Loucy (cell line): ENCODE results near the gene FAM193B.
A peak's percentile ranks its signal among the peaks of the same experiment; 100 is the strongest.

Experiments
- H2AFZ ChIP-seq: fragments of 200-600 bp; sonication (generic); 2 replicates; pipeline ENCODE4 v1.6.0; 2016; ENCODE audit warnings: antibody characterized with exemption, mild to moderate bottlenecking, low read length, moderate library complexity
- H3F3A ChIP-seq: fragments of 200-600 bp; 2 replicates; pipeline ENCODE4 v1.6.0; 2016; ENCODE audit warnings: antibody characterized with exemption, low read depth, mild to moderate bottlenecking
- H3K27me3 ChIP-seq: fragments of 200-600 bp; sonication (generic); 2 replicates; pipeline ENCODE4 v1.6.1; 2014; ENCODE audit warnings: low read length, mild to moderate bottlenecking; ENCODE audit not compliant: insufficient read depth, poor library complexity, severe bottlenecking
- H3K36me3 ChIP-seq: fragments of 200-600 bp; sonication (generic); 2 replicates; pipeline ENCODE4 v1.6.1; 2016; ENCODE audit warnings: low read length; ENCODE audit not compliant: insufficient read depth
- H3K4me1 ChIP-seq: fragments of 200-600 bp; sonication (generic); 2 replicates; pipeline ENCODE4 v1.5.1; 2014; ENCODE audit warnings: low read length, mild to moderate bottlenecking; ENCODE audit not compliant: insufficient read depth, poor library complexity, severe bottlenecking
- H3K4me2 ChIP-seq: fragments of 200-600 bp; sonication (generic); 2 replicates; pipeline ENCODE4 v1.6.0; 2014; ENCODE audit warnings: antibody characterized with exemption, low read length, low read depth, mild to moderate bottlenecking; ENCODE audit not compliant: poor library complexity, severe bottlenecking
- H3K4me3 ChIP-seq: fragments of 200-600 bp; sonication (generic); 2 replicates; pipeline ENCODE4 v1.5.1; 2014; ENCODE audit warnings: low read length, mild to moderate bottlenecking, mixed read lengths; ENCODE audit not compliant: poor library complexity, severe bottlenecking
- H3K79me2 ChIP-seq: fragments of 200-600 bp; sonication (generic); 2 replicates; pipeline ENCODE4 v1.6.1; 2014; ENCODE audit warnings: low read length; ENCODE audit not compliant: insufficient read depth
- H3K9ac ChIP-seq: fragments of 200-600 bp; sonication (generic); 2 replicates; pipeline ENCODE4 v1.6.0; 2014; ENCODE audit warnings: mild to moderate bottlenecking, low read depth, low read length, moderate library complexity; ENCODE audit not compliant: poor library complexity, severe bottlenecking
- H3K9me2 ChIP-seq: fragments of 200-600 bp; sonication (generic); replicated peaks from 2 replicates; pipeline ENCODE4 v1.6.1; 2016; ENCODE audit warnings: low read depth, low read length, mixed read lengths
- H3K9me3 ChIP-seq: fragments of 200-600 bp; sonication (generic); 2 replicates; pipeline ENCODE4 v1.6.1; 2014; ENCODE audit warnings: mild to moderate bottlenecking, antibody characterized with exemption, low read length, low read depth; ENCODE audit not compliant: insufficient read depth
- H4K20me1 ChIP-seq: fragments of 200-600 bp; sonication (generic); 2 replicates; pipeline ENCODE4 v1.6.0; 2014; ENCODE audit warnings: antibody characterized with exemption, low read length, mild to moderate bottlenecking; ENCODE audit not compliant: insufficient read depth, poor library complexity, severe bottlenecking
- CTCF ChIP-seq: fragments of 200-600 bp; sonication (generic); conservative IDR thresholded peaks from 2 replicates; pipeline ENCODE4 v1.5.1; 2014; ENCODE audit warnings: mild to moderate bottlenecking, antibody characterized with exemption, low read length
- EZH2phosphoT487 ChIP-seq: fragments of 200-600 bp; IDR thresholded peaks from 2 replicates; pipeline ENCODE4 v1.6.1; 2018; ENCODE audit warnings: antibody characterized with exemption, mild to moderate bottlenecking, moderate library complexity, borderline replicate concordance

Gene FAM193B

GRCh38 chr5:177553671-177554429 is 513 bp downstream of the FAM193B start:
- Histone ChIP-seq H3K36me3 (no peaks in the 10 kb centered on the region), H4K20me1 (peaks cover 15% of the 10 kb centered on the region), H2AFZ (0 out of 2 replicates have a peak overlapping the region, but pooled peaks have one; percentile 12), H3K27me3 (no peaks in the 10 kb centered on the region), H3K9me3 (no peaks in the 10 kb centered on the region), H3K4me3 (peak overlapping the region; percentile 79), H3K4me1 (peaks cover 25% of the 10 kb centered on the region), H3K9me2 (no peaks in the 10 kb centered on the region), H3K79me2 (peaks cover 39% of the 10 kb centered on the region), H3K9ac (peak overlapping the region; percentile 77), H3F3A (no peaks in the 10 kb centered on the region), H3K4me2 (peak overlapping the region; percentile 86)
- TF ChIP-seq CTCF = no peak
- TF ChIP-seq EZH2phosphoT487 = no peak

GRCh38 chr5:177552839-177553455 is 1.4 kb downstream of the FAM193B start:
- peaks cover 15% of the 10 kb centered on the region for H4K20me1 ChIP-seq

GRCh38 chr5:177550122-177550521 is 4.2 kb downstream of the FAM193B start:
- Histone ChIP-seq H3K4me2 (no peak overlapping the region), H3K9me2 (no peaks in the 10 kb centered on the region), H3K4me1 (peaks cover 15% of the 10 kb centered on the region)

More at GRCh38 chr5:177552839-177553455, 1.4 kb downstream of the FAM193B start:
- H3K9me2 ChIP-seq = no peaks in the 10 kb centered on the region
- no peaks in the 10 kb centered on the region for H3K36me3 ChIP-seq
- no peaks in the 10 kb centered on the region for H3F3A ChIP-seq
- H2AFZ ChIP-seq = no peak overlapping the region
- H3K4me2 ChIP-seq = peak overlapping the region; percentile 86
- peak overlapping the region; percentile 77 for H3K9ac ChIP-seq
- peak overlapping the region; percentile 79 for H3K4me3 ChIP-seq
- H3K27me3 ChIP-seq = no peaks in the 10 kb centered on the region
- TF ChIP-seq EZH2phosphoT487 (no peak), CTCF (no peak)
- peaks cover 25% of the 10 kb centered on the region for H3K4me1 ChIP-seq
- no peaks in the 10 kb centered on the region for H3K9me3 ChIP-seq
- H3K79me2 ChIP-seq = peaks cover 39% of the 10 kb centered on the region

More at GRCh38 chr5:177550122-177550521, 4.2 kb downstream of the FAM193B start:
- Histone ChIP-seq H3K9ac (no peak overlapping the region), H3F3A (no peaks in the 10 kb centered on the region), H3K36me3 (no peaks in the 10 kb centered on the region), H2AFZ (no peak overlapping the region), H3K27me3 (no peaks in the 10 kb centered on the region), H4K20me1 (peaks cover 15% of the 10 kb centered on the region), H3K79me2 (peaks cover 39% of the 10 kb centered on the region), H3K9me3 (no peaks in the 10 kb centered on the region), H3K4me3 (no peak overlapping the region)
- TF ChIP-seq CTCF = no peak
- no peak for TF ChIP-seq EZH2phosphoT487
